SU-DHL-6 (cell line): Measurements from ENCODE around the gene FOXO3.
"Not testable (repeated sequence)": the region's sequence is repeated elsewhere in the genome, so short reads cannot be mapped to it uniquely, and the experiment has no call there.

Experiments used
- EZH2phosphoT487 ChIP-seq: fragments of 200-600 bp; sonication (generic), shearing (Covaris generic); conservative IDR thresholded peaks from 2 replicates; pipeline ENCODE4 v1.6.1; 2018; ENCODE audit warnings: mild to moderate bottlenecking, antibody characterized with exemption, low read length, moderate library complexity, mixed read lengths
- TF ChIP-seq, protein P1 (sequence below): fragments of 200-600 bp; sonication (generic); IDR thresholded peaks from one replicate; pipeline ENCODE4 v1.5.1; 2017; ENCODE audit warnings: antibody characterized with exemption, mild to moderate bottlenecking, low read length, moderate library complexity; ENCODE audit not compliant: insufficient read depth, poor library complexity, severe bottlenecking

DNA sequence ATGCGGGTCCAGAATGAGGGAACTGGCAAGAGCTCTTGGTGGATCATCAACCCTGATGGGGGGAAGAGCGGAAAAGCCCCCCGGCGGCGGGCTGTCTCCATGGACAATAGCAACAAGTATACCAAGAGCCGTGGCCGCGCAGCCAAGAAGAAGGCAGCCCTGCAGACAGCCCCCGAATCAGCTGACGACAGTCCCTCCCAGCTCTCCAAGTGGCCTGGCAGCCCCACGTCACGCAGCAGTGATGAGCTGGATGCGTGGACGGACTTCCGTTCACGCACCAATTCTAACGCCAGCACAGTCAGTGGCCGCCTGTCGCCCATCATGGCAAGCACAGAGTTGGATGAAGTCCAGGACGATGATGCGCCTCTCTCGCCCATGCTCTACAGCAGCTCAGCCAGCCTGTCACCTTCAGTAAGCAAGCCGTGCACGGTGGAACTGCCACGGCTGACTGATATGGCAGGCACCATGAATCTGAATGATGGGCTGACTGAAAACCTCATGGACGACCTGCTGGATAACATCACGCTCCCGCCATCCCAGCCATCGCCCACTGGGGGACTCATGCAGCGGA, 102.9 kb downstream of the FOXO3 start:
- TF ChIP-seq, protein P1, sequence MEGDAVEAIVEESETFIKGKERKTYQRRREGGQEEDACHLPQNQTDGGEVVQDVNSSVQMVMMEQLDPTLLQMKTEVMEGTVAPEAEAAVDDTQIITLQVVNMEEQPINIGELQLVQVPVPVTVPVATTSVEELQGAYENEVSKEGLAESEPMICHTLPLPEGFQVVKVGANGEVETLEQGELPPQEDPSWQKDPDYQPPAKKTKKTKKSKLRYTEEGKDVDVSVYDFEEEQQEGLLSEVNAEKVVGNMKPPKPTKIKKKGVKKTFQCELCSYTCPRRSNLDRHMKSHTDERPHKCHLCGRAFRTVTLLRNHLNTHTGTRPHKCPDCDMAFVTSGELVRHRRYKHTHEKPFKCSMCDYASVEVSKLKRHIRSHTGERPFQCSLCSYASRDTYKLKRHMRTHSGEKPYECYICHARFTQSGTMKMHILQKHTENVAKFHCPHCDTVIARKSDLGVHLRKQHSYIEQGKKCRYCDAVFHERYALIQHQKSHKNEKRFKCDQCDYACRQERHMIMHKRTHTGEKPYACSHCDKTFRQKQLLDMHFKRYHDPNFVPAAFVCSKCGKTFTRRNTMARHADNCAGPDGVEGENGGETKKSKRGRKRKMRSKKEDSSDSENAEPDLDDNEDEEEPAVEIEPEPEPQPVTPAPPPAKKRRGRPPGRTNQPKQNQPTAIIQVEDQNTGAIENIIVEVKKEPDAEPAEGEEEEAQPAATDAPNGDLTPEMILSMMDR: not testable (repeated sequence)
- not testable (repeated sequence) for TF ChIP-seq EZH2phosphoT487
